ENCODE measurements around the gene LURAP1L.

LURAP1L gene, protein sequence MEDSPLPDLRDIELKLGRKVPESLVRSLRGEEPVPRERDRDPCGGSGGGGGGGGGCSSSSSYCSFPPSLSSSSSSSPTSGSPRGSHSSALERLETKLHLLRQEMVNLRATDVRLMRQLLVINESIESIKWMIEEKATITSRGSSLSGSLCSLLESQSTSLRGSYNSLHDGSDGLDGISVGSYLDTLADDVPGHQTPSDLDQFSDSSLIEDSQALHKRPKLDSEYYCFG

DNA sequence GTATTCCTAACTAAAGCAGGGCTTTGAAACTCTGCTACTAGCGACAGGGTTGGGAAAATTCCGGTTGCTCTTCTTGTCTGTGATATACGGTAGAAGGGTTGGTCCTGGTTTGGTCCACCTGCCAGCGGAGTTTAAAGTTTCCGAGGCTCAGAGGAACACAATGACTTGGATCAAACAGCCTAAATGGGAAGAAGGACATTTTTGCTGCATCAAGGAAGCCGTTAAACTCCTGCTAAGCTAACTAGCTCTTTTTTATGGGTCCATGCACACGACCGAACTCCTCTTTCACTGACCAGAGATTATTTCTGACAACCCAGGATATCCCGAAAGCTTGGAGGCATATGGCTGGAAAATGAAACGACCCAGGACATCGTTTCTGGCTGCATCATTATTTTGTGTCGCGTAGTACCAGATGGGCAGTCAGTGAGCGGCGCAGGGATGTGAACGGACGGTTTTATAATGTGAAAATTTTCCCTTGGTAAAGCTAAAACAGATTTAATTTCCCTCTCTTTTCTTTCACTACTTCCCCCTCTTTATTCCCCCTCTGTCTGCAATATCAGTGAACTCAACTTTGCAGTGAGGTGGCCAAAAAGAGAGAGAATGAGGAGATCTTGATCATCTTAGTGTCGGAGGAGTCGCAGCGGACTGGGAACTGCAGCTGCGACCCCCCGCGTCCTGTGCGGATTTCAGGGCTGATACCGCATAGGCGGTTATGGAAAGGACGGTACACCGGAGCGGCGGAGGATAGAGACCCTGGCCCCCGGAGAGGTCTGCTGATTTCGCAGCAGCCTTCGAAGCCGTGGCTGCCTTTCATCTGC is at the start of gene LURAP1L:
LURAP1L (plus strand) TSS at position 160 of the 818 bp plus-strand sequence. CDS start 696 bp downstream, outside the sequence.
- DNase-seq = peak; percentile 38

DNA sequence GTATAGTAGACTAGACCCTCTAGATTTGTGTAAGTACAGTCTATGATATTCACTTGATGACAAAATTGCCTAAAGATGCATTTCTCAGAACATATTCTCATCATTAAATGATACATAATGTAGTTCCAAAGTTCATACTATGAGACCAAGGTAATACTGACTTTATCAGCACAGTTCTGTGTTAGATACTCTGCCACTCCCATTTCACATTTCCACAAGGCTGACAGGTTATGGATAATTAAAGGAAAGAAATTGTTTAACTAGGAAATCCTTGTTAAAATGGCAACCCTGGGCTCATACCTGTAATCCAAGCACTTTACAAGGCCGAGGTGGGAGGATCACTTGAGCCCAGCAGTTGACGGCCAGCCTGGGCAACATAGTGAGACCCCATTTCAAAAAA is 48.0 kb upstream of the LURAP1L start:
- no peak for DNase-seq

DNA sequence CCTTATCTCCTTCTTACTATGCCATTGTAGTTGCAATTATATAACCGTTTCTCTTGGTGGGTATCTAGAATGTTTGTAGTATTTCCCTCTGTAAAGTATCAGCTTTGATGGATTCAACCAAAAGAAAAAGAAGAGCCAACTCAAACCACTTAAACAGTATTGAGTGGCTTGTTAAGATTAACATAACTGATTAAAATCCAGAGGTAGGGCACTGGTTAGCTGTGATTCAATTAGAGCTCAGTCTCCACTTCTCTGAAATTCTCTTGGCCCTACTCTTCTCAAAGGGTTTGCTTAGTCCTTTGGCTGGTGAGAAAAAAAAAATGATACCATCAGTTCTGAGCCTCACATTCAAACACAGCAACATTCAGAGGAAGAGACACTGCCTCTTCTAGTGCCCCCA is 44.6 kb upstream of the LURAP1L start:
- no peak for DNase-seq

DNA sequence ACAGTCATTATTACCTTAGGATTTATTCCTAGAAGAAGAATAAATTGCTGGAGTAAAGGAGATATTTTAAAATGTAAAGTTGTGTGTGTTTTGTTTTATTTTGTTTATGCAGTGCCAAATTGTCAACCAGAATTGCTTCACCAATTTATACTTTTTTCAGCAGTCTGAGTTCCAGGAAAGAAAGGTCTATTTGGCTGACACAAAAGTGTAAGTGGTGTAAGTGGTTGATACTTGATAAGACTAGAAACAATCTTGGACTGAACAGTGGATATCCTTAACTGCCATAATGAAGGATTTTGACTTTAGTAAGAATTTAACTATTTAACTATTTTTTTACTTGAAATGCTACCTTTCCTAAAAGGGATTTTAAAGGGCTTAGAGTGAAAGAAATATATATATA is 43.9 kb upstream of the LURAP1L start:
- no peak for DNase-seq

DNA sequence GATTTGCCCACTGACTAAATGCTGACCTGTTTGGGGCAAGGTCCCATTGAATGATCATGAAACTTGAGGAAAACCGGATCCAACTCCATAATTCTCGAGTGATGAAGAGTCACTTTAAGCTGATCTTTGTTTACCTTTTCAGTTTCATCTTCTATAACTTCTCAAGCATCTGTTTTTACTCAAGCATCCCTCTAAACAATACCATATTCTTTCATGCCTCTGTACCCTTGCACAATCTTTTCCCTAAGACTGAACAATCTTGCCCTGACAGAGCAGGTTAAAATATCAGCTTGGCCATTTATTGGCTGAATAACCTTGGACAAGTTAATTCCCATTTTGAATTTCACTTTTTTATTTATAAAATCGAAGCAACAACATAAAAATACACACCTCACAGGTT is 41.8 kb upstream of the LURAP1L start:
- no peak for DNase-seq

DNA sequence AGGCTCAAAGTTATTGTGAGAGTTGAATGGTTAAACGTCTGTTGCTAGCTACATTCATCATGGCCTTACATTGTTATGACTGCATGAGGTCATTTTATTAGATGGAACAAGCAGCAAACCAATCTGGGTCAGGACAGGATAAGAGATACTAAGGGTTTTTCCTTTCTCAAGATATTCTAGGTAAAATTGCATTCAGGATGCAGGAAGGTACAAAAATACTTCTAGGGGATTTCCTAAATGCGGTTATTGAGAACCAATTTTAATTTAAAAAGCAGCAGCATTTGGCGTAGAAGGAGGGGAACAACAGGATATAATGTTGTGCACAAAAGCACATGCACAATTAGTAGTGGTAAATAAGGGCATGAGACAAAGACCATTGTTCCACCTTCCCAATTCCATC is 39.2 kb upstream of the LURAP1L start:
- no peak for DNase-seq

DNA sequence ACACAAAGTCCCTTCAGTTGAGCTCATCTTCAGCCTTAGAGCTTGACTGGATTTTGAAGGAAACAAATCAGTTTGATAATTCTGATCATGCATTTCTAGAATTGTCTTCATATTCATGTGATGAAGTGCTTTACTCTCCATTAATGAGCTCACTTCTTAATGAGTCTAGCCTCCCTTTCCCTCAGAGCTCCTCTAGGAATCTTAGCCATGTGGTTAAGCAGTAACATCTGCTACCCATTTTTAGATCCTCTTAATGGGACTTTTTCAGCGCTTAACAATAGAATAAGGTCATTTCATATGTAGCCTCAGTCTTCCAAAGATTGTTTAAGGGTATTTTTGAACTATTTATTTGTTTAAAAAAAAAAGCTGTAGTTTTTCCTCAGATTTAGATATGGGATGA is 36.9 kb upstream of the LURAP1L start:
- no peak for DNase-seq

DNA sequence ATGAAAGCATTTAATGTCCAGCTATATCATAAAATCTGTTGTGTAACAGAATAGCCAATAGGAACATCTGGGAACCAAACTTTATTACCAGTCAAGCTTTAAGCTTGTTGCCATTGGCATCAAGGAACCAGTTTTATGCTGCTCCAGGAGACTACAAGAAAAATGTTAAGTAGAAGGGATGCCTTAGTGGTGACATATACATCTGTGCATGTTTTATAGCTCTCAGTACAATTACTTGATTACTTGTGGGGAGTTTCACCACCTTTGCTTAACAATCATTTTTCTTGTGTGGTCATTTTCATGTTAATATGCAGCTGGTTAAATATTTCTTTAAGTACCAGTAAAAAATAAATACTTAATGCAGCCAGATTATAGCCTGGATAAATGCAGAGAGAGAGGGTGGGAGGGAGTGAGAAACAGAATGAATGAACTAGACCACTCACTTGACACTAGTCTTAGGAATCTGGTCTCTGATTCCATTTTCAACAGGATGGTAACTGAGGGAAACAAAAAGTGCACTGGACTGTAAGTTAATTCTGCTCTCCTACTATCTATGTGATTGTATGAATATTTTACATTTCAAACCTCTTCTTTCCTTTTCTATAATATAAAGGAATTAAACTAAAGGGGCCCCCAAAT is 35.7 kb upstream of the LURAP1L start:
- no peak for DNase-seq

DNA sequence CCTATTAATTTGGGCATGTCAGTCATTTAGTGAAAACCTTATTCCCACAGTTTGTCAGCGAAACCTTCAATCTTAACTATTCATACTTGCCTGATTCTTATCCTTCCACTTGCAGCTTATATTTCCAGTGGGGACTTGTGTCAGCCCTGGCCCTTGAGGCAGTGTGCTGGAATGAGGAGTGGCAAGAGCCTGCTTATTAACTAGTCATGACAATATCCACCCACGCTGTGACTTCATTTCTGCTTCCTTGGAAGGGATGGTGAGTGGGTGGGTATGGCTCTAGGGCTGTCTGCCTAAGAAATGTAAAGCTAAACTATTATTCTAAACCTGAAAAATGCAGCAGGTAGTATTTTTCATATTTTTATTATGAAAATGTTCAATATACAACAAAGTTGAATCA is 34.0 kb upstream of the LURAP1L start:
- no peak for DNase-seq

DNA sequence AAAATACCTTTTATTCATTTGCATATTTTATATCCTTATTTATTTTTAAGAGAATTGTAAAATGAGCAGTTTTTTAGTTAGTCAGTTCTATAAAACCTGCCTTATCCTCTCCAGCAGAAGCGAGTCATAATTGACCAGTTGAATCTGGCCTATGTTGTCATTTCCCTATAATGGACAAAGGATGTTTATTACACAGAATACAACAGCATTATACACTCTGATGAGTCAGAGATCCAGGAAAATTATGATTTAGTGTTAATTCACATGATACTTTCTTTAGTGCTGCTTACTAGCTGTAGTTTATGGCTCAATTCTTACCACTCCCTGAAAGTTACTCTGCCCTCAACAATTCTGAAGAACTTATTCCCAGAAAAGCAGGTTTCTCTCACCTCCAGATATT is 26.8 kb upstream of the LURAP1L start:
- no peak for DNase-seq

DNA sequence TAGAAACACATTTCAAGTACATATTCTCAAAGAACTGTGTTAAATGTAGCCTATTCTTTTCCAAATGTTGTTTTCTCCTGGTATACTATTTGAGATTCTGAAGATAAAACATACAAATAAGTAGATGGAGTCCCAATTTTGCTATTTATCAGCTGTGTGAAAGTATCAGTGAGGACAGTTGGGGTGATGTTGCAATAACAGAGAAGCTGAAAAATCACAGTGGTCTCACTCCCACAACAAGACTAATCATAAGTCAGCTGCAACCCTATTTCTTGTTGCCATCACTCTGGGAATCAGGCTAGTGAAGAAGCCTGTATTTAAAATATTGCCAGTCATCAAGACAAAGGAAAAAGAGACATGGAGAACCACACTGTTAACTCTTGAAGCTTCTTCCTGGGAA is 25.9 kb upstream of the LURAP1L start:
- no peak for DNase-seq

DNA sequence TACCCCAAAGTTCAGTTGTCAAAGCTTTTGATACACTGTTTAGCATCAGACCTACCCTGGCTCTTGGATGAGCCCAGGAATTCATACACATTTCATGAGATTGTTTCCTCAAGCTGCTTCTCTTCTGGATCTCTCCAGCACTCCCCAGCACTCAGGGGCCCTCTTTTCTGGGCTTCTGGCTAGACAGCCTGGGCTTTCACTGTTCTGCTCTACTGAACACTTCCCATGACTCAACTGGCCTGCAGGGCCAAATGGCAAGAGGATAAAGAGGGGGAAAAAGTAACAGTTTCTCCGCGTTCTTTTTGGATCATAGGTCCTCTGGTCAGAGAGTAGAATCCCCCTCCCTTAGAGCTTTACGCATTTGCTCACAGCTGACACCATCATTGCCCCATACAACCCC is 20.9 kb upstream of the LURAP1L start:
- DNase-seq = no peak

DNA sequence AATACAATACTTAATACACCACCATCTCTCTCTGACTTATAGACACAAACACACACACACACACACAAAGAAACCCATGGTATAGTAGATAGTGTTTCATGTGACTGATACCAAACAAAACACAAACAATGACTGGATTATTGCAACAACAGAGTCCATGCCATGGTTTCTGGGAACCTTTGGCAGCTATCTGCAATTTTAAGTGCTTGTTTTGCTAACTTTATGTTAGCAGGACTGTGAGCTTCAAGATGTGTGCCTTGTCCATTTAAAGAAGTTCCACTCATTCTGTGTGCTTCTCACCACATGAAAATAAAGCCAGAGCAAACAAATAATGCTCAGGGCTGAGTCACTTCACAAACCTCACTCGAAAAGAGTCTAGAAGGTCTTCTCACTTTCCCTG is 15.1 kb upstream of the LURAP1L start:
- DNase-seq = peak; percentile 33

DNA sequence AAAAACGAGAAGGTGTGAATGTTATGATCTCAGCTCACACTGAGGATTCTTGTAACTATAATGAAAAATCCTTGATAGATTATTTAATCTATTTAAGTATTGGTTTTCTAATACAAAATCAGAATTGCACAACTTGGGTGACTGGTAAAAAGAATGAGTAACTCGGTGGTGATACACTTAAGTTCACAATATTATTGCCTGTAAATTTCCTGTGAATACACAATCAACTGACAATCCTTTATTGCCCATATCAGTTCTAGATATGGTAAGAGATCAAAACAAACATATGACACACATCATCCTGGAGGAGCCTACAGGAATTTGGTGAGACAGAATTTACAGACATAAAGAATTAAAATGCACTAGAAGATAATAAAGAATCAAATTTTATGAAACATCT is 14.1 kb upstream of the LURAP1L start:
- DNase-seq = no peak

DNA sequence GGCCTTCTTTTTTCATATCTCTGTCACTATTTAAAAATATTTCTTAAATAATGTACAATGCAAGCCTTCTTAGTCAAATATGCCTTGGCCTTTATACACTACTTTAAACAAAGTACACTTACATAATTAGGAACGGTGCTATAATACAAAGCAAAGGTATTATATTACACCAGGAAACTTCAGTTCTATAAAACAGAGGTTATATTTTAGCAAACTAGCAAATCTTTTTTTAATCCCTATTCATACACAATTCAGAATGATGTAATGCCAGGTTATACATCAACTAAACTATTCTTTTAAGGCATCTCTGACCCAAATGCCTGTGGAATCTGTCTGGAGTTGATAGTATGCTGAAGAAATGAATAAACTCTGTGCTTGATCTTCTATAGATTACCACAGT is 10.7 kb upstream of the LURAP1L start:
- DNase-seq = no peak

DNA sequence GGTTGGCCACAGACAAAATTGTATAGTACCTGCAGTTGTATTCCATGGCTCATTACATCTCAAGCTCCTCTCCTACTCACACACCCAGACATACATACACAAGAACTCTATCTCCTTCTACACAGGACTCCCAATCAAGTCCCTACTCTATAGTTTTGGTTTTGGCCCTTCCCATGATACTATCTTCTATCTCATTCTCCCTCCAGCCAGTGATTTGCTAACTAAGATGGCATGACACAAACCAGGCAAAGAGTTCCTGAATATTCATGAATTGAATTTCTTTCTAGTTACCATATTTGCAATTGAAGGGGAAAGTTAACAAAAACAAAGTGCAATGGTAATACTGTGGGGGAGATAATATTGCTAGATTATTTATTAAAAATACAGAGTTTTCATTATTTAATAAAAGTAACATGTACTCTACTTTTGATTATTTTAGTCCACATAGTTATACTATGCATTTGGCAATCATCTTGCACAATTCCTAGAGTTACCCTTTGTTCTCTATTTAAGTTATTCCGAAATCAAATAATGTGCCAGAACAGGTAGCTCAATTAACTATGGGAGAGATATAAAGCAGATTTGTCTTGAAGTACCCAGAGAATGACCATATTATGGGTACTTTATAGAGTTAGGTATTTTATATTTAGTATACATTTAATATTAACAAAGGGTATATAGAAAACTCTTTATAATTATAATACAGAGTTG is 9.6 kb upstream of the LURAP1L start:
- no peak for DNase-seq

DNA sequence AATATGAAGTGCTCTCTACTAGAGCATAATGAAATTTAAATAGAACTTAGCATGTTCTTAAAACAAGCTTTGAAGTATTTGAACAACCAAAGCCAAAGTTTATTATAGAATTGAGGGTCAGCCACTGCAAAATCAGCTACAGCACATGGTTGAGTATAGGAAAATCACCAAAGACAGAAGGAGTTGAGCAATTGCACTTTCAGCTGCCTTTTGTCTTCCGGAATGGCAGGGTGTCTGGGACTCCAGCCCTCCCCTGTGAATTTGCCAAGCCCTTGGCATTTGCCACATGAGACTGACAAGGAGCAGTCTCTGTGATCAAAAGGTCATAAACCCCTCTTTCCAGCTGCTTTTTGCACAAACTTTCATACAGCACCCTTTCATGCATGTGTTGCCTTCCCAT is 8.5 kb upstream of the LURAP1L start:
- DNase-seq = no peak

DNA sequence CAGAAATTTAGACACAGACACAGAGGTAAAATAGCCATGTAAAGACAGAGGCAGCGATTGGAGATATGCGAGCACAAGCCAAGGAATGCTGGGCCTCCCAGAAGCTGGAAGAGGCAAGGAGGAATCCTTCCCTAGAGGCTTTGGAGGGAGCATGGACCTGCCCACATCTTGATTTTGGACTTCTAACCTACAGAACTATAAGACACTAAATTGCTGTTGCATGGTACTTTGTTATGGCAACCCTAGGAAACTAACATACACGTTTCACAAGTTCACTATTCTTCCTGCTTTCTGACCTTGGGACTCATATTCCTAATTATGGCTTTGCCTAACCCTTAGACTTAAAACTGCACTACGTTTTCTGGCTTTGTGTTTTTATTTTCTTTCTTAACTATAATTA is 4.6 kb upstream of the LURAP1L start:
- DNase-seq = no peak

DNA sequence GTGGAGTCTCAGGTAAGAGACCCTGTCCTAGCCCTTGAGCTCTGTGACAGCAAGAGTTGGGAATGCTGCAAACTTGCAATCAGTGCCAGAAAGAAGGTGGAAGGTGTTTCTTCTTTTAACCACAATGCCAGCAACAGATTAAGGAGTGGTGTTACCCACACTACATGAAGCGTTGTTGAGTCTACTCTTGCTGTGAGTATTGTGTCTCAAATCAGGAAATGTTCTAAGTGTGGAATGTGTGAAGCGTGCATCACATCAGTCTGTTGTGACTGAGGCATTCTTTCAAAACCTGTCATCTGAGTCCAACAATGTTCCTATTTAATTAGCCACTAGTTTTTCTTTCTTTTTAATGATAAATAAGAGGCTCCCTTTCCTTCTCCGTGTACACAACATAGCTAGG is 2.9 kb upstream of the LURAP1L start:
- DNase-seq = no peak

DNA sequence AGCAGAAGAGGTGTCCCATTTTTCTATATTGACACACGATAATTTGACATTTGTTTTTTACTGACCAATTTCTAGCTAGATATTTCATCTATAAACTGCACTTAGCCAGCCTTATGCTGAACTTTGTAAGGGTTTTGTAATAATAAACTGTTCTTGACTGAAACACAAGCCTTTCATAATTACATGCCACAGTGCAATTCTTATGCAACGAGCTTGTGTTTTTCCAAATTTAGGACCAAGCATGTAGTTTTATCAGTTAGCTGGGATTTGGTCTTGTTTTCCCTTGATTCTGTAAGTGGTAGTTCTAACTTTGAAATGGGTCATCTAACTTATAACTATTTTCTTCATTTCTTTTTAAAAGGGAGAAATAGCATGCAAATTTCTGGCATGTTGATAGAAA is 1.3 kb upstream of the LURAP1L start:
- no peak for DNase-seq

DNA sequence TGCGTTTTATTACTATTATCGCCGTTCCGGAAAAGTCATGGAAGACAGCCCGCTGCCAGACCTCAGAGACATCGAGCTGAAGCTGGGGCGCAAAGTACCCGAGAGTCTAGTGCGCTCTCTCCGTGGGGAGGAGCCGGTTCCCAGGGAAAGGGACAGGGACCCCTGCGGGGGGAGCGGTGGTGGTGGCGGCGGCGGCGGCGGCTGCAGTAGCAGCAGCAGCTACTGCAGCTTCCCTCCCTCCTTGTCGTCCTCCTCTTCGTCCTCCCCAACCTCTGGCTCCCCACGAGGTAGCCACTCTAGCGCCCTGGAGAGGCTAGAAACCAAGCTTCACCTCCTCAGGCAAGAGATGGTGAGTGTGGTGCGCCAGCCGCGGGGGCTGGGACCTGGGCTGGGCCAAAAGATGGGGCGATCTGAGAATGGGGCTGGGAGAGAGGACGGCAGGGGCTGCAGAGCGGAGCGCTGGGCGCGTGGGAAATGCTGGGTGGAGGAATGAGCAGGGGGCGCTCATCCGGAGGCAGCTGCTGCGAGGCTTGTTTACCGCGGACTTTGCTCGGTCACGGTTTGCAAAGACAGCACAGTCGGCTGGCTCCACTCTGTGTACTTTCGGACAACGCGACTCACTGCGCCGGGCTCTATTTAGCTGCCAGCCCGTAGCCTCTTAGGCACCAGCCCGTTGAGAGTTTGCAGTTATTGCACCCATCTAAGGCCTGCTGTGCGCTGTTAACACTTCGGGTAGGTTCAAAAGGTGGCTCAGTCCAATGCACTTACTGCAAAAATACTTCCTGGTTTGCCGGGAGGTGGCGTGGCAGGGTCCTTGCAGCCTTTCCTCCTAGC is 1.1 kb downstream of the LURAP1L start:
- no peak for DNase-seq

DNA sequence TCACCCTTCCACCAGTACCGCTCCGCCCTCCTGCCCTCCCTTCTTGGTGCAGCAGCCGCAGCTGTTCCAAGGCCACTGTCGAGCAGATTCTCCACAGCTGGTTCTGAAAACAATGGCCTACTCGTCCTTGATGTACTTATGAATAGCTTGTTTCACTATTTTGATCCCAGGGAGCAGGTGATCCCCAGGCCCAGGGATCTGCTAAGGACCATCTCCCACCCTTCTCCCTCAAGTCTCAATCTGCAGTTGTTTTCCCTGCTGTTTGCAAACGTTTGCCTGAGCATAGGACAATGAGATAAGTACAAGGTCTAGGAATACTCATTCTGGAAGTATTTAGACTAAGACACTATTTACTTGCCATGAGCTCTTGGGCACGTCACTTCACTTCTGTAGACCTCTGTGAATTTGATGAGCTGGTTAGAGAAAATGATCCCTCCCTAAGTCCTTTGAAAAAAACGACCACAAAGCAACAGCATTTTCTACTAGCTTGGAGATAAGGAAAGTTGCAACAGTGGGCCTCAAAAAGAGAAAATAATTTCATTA is 1.8 kb downstream of the LURAP1L start:
- DNase-seq = peak; percentile 55
